Measurements from ENCODE around the gene AOC2.

DNA sequence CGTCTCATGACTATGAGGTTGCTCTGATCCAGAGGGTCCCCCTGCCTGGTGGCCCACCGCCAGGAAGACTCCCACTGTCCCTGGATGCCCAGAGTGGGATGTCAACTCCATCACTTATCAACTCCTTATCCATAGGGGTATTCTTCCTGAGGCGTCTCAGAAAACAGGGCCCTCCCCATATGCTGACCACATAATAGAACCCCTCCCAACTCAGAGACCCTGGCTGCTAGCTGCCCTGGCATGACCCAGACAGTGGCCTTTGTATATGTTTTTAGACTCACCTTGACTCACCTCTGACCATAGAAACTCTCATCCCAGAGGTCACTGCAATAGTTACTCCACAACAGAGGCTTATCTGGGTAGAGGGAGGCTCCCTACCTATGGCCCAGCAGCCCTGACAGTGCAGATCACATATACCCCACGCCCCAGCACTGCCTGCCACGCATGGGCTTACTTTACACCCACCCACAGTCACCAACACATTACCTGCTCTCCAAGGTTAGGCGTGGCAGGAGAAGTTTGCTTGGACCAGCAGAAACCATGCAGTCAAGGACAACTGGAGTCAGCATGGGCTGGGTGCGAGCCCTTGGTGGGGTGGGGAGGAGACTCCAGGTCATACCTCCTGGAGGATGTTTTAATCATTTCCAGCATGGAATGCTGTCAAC is 53.9 kb downstream of the AOC2 start:
- TF ChIP-seq EZH2 (IDR thresholded peaks at IDR 0.05; ENCODE audit: low read length): no peak
- TF ChIP-seq, protein P1, sequence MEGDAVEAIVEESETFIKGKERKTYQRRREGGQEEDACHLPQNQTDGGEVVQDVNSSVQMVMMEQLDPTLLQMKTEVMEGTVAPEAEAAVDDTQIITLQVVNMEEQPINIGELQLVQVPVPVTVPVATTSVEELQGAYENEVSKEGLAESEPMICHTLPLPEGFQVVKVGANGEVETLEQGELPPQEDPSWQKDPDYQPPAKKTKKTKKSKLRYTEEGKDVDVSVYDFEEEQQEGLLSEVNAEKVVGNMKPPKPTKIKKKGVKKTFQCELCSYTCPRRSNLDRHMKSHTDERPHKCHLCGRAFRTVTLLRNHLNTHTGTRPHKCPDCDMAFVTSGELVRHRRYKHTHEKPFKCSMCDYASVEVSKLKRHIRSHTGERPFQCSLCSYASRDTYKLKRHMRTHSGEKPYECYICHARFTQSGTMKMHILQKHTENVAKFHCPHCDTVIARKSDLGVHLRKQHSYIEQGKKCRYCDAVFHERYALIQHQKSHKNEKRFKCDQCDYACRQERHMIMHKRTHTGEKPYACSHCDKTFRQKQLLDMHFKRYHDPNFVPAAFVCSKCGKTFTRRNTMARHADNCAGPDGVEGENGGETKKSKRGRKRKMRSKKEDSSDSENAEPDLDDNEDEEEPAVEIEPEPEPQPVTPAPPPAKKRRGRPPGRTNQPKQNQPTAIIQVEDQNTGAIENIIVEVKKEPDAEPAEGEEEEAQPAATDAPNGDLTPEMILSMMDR (optimal IDR thresholded peaks at IDR 0.05 in 1 of 3, IDR thresholded peaks at IDR 0.05 in 1 of 3, conservative IDR thresholded peaks at IDR 0.05 in 1 of 3; ENCODE audit: extremely low read depth in 1 of 3, insufficient read depth in 2 of 3, low read length in 3 of 3): no peak
